Nasal cavity respiratory epithelium epithelial cell of viscerocranial mucosa (primary cell): ENCODE data around the gene CPVL. TPM values are rescaled to one million over a fixed set of nuclear protein-coding genes. Genes with fewer than 3 reads are reported as not detected.

ENCODE experiments used
- total RNA-seq: library from RNA; depleted of rRNA; stranded (reverse); fragments of >200 nt; gene quantifications from 2 replicates; pipeline ENCODE4 v1.2.3, GENCODE V29; 2014

Gene CPVL
- under 0.01 and 0.14 TPM in 2 replicates for total RNA-seq

DNA sequence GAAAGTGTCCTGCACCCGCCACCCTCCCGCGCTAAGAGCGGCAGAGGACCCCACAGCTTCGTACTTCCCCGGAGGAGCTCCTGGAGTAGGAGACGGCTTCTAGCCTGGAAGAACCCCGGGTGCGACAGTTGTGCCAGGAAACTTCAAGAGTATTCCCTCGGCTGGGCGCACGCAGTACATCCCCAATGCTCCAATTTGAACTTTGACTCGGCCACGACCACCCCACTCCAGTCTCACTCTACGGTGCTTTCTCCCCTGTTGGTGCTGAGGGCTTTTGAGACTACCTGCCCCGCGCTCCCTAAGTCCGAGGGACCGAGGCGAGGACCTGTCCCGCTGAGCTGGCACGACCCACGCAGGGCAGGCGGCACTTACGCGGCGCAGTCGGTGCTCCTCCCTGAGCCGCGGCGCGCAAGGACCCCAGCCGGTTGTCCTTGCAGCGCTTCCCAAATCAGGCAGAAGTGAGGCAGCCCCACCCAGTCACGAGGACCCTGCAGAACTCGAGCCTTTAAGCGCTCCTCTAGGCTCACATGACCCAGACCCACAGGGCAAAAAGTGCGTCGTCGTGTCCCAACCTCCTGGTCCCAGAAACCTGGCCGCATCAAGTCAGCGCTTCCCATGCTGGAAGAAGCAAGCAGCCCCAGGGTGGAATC lies at the start of gene CPVL:
Gene CPVL, minus strand, starts transcription at position 481 of the 650 bp plus-strand sequence. CDS start 25,476 bp downstream, outside the sequence.

DNA sequence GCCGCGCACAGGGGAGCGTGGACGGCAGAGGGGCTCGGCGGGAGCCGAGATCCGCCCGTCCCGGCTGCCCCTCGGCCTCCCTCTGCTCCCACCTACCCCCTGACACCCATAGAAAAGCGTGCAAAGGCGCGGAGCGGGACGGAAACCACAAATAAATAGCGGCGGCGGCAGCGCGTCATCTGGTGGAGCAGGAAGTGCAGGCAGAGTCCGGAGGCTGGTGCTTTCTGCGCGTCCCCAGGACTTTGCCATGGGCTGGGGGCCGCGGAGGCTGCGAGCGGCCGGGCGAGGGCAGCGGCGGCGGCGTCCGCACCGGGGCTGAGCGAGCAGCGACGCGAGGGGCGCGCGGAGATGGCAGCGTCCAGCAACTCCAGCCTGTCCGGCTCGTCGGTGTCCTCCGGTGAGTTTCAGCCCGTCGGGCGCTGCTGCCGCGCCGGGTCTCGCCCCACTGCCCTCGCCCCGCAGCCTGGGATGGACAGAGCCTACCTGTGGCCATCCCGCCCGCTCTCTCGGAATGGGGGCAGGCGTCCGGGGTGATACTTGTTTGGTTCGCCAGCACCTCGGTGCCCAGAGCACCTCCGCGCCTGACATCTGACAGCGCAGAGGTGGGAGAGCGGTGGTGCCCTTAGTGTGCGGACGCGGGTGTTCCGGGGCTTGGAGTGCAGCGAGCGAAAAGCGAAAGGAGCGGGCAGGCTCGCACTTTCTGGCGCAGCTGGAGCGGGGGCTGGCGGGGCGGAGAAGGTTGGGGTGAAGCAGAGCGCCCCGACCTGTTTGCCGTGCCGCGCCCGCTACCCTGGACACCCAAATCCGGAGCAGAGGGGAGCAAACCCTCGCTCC lies 48.5 kb upstream of the CPVL start, which contains the start of gene CHN2:
Gene CHN2, plus strand, starts transcription at position 182 of the 834 bp plus-strand sequence.

DNA sequence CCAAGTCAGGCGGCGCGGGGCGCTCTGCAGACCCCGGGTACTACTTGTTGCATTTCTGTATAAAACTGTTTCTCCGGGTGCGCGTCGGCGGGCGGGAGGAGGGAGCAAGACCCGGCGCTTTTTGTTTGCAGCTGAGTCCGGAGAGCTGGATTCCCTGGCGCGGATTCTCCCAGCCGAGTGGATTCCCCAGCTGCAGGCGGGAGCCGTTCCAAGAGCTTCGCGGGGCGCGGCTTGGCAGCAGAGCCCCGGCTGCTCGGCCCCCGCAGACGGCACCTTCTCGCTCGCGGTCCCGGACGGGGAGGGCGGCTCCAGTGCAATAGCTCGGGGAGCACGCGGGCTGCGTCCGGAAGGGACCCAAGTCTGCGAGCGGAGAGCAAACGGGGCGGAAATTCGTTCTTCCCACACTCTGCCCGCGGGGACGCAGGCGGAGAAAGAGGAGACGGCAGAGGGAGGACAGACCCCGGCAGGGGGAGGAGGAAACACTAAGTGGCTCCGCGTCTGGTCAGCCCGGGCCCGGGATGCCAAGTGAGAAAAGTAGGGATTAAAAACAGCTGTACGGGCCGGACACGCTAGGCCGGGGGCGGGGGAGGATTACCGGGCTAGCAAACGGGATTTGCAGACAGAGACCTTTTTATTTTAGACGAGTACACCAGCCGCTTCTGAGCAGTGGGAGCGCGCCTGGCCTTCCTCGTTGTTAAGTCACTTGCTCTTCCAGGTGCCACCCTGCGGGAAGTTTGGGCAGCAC lies 187.9 kb downstream of the CPVL start, which contains the start of gene TRIL:
Gene TRIL, minus strand, starts transcription at position 96 of the 745 bp plus-strand sequence. CDS start 284 bp downstream, outside the sequence.

Other genes starting within 250 kb of the CPVL start
- gene TRIL, start 188.2 kb downstream of the CPVL start, total RNA-seq: 0.14 TPM in 1 of 2 replicates, not detected in the other
- not detected in 2 replicates for gene CHN2, start 48.2 kb upstream of the CPVL start, total RNA-seq